ENCODE measurements around the gene TUBA1B.

TUBA1B gene

GRCh38 chr12:49092816-49093406 is 38.3 kb downstream of the TUBA1B start:
- intact Hi-C loops (cut with DNase I): no loop called here
- peak in 1 of 10 donors; percentile 29 for DNase-seq

GRCh38 chr12:49092086-49092815 is 38.9 kb downstream of the TUBA1B start:
- intact Hi-C loops (cut with DNase I): no loop called here
- DNase-seq: peak in 8 of 10 donors; percentile 37 to 88 (median 62)

GRCh38 chr12:49091836-49092085 is 39.4 kb downstream of the TUBA1B start:
- intact Hi-C loops (cut with DNase I): no loop called here
- DNase-seq: no peak

GRCh38 chr12:49091056-49091835 is 39.9 kb downstream of the TUBA1B start:
- intact Hi-C loops (cut with DNase I): no loop called here
- peak in 1 of 10 donors; percentile 82 for DNase-seq

- intact Hi-C loops (cut with DNase I): loop anchor here (2.0 kb wide), 1 partner anchor 31 kb away; no protein-coding TSS in a partner anchor
- DNase-seq: peak in 7 of 10 donors; percentile 32 to 90 (median 42)
Observed at GRCh38 chr12:49089821-49090773, 41.1 kb downstream of the TUBA1B start.

DNA sequence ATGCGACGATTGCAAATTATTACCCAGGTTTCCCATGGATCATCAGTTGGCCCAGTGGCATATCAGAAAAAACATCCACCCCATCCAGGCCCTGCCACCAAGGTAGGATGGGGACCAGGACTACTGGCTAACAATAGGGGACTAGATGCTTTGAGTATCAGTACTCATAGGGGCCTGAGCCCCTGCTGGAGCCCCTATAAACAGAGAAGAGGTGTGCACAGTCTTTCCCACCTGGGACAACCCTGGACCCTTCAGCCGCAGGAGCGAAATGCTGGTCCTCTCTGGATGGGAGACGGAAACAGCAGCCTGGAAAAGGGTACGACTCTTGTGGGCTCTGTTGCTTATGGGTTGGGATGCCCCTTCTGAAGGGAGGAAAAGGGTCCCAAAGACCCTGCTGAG is 42.3 kb downstream of the TUBA1B start:
- DNase-seq: peak in 1 of 10 donors; percentile 55
- intact Hi-C loops (cut with DNase I): loop anchor here (1.0 to 2.0 kb wide), 2 partner anchors 32 to 146 kb away; no protein-coding TSS in a partner anchor

DNA sequence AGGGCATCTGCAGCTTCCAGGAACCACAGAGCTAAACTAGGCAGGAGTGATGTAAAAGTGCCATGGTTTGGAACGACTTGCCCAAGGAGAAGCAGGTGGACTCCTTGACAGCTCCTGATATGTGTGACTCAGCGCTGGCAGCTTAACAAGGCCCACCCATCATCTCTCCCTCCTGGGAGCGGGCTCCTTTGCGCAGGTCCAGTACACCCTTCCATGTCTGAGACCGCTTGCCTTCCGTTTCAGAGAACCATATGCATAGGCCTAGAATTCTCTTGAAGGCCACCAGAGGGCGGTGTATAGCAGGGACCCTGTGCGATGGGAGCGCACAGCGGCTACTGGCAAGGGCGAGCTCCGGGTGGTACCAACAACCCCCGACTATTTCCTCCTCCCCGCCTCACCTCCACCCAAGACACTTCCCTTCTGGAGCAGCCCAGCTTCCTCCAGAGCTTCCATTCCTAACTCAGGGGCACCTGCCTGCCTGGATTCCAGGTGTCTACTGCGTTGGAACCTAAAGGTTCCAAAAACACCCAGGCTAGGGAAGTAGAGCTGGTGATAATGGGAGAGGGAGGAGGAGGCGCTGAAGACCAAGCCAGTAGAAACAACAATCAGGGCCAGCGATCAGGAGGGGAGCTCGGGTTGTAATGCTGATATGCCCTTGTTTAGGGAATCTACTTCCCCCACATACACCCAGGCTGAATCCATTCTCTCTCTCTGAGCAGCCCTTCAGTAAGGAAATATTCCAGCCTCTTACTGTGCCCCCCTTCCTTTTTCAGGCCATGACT is 42.9 kb downstream of the TUBA1B start:
- intact Hi-C loops (cut with DNase I): loop anchor here (1.0 to 2.0 kb wide), 2 partner anchors 32 to 147 kb away; no protein-coding TSS in a partner anchor
- DNase-seq: peak; percentile 60 to 96 (median 80)

- no peak for DNase-seq
- intact Hi-C loops (cut with DNase I): no loop called here
Observed at GRCh38 chr12:49086116-49086515, 45.1 kb downstream of the TUBA1B start.

DNA sequence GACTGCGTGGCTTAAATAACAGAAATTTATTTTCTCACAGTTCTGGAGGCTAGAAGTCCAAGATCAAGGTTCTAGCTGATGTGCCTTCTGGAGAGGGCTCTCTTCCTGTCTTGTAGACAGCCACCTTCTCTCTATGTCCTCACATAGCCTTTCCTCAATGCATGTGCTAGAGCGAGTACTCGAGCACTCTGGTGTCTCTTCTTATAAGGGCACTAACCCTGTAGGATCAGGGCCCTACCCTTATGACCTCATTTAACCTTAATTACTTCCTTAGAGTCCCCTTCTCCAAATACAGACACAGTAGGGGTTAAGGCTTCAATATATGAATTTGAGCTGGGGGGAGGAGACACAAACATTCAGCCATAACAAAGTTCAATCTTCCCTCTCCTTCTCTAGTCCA is 46.8 kb downstream of the TUBA1B start:
- intact Hi-C loops (cut with DNase I): no loop called here
- no peak for DNase-seq

- DNase-seq: no peak
- intact Hi-C loops (cut with DNase I): no loop called here
Observed at GRCh38 chr12:49079793-49080192, 51.4 kb downstream of the TUBA1B start.
